KMS-11 (cell line): ENCODE measurements around the gene SPTB.

Source experiments
- H2AFZ ChIP-seq: fragments of 200-600 bp; sonication (generic); 2 replicates; pipeline ENCODE4 v1.6.1; 2016; ENCODE audit warnings: antibody characterized with exemption, mixed run types, low read depth
- H3K27ac ChIP-seq: fragments of 200-600 bp; sonication (generic); 2 replicates; pipeline ENCODE4 v1.6.1; 2016; ENCODE audit warnings: mild to moderate bottlenecking, mixed run types
- H3K27me3 ChIP-seq: fragments of 200-600 bp; sonication (generic); 2 replicates; pipeline ENCODE4 v1.6.1; 2017; ENCODE audit warnings: mild to moderate bottlenecking, low read depth, mixed run types, moderate library complexity; ENCODE audit not compliant: insufficient read depth
- H3K36me3 ChIP-seq: fragments of 200-600 bp; sonication (generic); 2 replicates; pipeline ENCODE4 v1.6.1; 2017; ENCODE audit warnings: mild to moderate bottlenecking, mixed run types; ENCODE audit not compliant: insufficient read depth
- H3K4me1 ChIP-seq: fragments of 200-600 bp; sonication (generic); 2 replicates; pipeline ENCODE4 v1.6.1; 2016; ENCODE audit warnings: mild to moderate bottlenecking, low read depth, mixed run types; ENCODE audit not compliant: poor library complexity, severe bottlenecking
- H3K4me2 ChIP-seq: fragments of 200-600 bp; sonication (generic); 2 replicates; pipeline ENCODE4 v1.7.0; 2016; ENCODE audit warnings: mild to moderate bottlenecking, mixed run types
- H3K4me3 ChIP-seq: fragments of 200-600 bp; sonication (generic); IDR thresholded peaks from 2 replicates; pipeline ENCODE4 v1.6.1; 2017; ENCODE audit warnings: low read depth, low read length, mixed read lengths; ENCODE audit not compliant: insufficient read depth
- H3K79me2 ChIP-seq: fragments of 200-600 bp; sonication (generic); 2 replicates; pipeline ENCODE4 v1.6.1; 2016; ENCODE audit warnings: low read depth, mixed run types; ENCODE audit not compliant: insufficient read depth
- H3K9ac ChIP-seq: fragments of 200-600 bp; sonication (generic); 2 replicates; pipeline ENCODE4 v1.6.1; 2016; ENCODE audit warnings: mild to moderate bottlenecking, mixed run types
- H4K20me1 ChIP-seq: fragments of 200-600 bp; sonication (generic); 2 replicates; pipeline ENCODE4 v1.6.1; 2016; ENCODE audit warnings: mild to moderate bottlenecking, mixed run types; ENCODE audit not compliant: insufficient read depth
- CTCF ChIP-seq: fragments of 200-600 bp; sonication (generic); conservative IDR thresholded peaks from 2 replicates; pipeline ENCODE4 v1.6.1; 2017; ENCODE audit warnings: low read depth, mild to moderate bottlenecking, antibody characterized with exemption, low read length, moderate library complexity, mixed read lengths

Gene SPTB

GRCh38 chr14:64865109-64865508 is 14.6 kb downstream of the SPTB start:
- no peaks in the 10 kb centered on the region for H3K79me2 ChIP-seq

GRCh38 chr14:64864258-64864657 is 15.4 kb downstream of the SPTB start:
- H3K4me1 ChIP-seq, result no peaks in the 10 kb centered on the region
- TF ChIP-seq CTCF, result no peak
- no peaks in the 10 kb centered on the region for H3K27me3 ChIP-seq
- H3K36me3 ChIP-seq, result no peaks in the 10 kb centered on the region
- no peak overlapping the region for H2AFZ ChIP-seq
- H3K4me2 ChIP-seq, result no peak overlapping the region
- H3K27ac ChIP-seq, result no peak overlapping the region
- H4K20me1 ChIP-seq, result no peaks in the 10 kb centered on the region
- no peak overlapping the region for H3K9ac ChIP-seq
- no peaks in the 10 kb centered on the region for H3K79me2 ChIP-seq
- no peak overlapping the region for H3K4me3 ChIP-seq

More at GRCh38 chr14:64865109-64865508, 14.6 kb downstream of the SPTB start:
- Histone ChIP-seq H3K27me3 (no peaks in the 10 kb centered on the region), H3K9ac (no peak overlapping the region), H3K4me3 (no peak overlapping the region), H3K36me3 (no peaks in the 10 kb centered on the region), H4K20me1 (no peaks in the 10 kb centered on the region), H3K4me2 (no peak overlapping the region), H2AFZ (no peak overlapping the region), H3K27ac (no peak overlapping the region), H3K4me1 (no peaks in the 10 kb centered on the region)
- no peak for TF ChIP-seq CTCF

GRCh38 chr14:64861916-64862315 is 17.8 kb downstream of the SPTB start:
- Histone ChIP-seq H4K20me1 (no peaks in the 10 kb centered on the region), H3K4me3 (no peak overlapping the region), H3K4me2 (no peak overlapping the region), H3K79me2 (no peaks in the 10 kb centered on the region), H3K27ac (no peak overlapping the region), H2AFZ (no peak overlapping the region), H3K27me3 (no peaks in the 10 kb centered on the region), H3K9ac (no peak overlapping the region), H3K36me3 (no peaks in the 10 kb centered on the region), H3K4me1 (no peaks in the 10 kb centered on the region)
- TF ChIP-seq CTCF, result no peak

- Histone ChIP-seq H3K36me3 (no peaks in the 10 kb centered on the region), H4K20me1 (no peaks in the 10 kb centered on the region), H3K27me3 (no peaks in the 10 kb centered on the region), H3K9ac (no peak overlapping the region), H3K4me3 (no peak overlapping the region), H3K4me1 (peaks cover 2% of the 10 kb centered on the region), H3K79me2 (no peaks in the 10 kb centered on the region), H2AFZ (no peak overlapping the region), H3K27ac (no peak overlapping the region), H3K4me2 (no peak overlapping the region)
- no peak for TF ChIP-seq CTCF
Observed at GRCh38 chr14:64860039-64860438, 19.7 kb downstream of the SPTB start.
